ENCODE data around the gene SH3RF3. TPM values are rescaled to one million over a fixed set of nuclear protein-coding genes. Genes with fewer than 3 reads are reported as not detected.
A peak's percentile ranks its signal among the peaks of the same experiment; 100 is the strongest.

SH3RF3 gene
- polyA plus RNA-seq, 3 donors from 2014 or later, result not detected

GRCh38 chr2:109407276-109408042, 278.5 kb downstream of the SH3RF3 start:
- no peak for DNase-seq
- Mint-ChIP-seq H3K27ac (no peak overlapping the region), H3K4me3 (no peak overlapping the region), H3K27me3 (ENCODE audit: low read depth in 3 of 3) (peaks cover 0 to 1% (median 0%) of the 10 kb centered on the region in 3 donors), H3K4me1 (peaks cover 0 to 2% of the 10 kb centered on the region in 2 donors), H3K9me3 (no peaks in the 10 kb centered on the region), H3K36me3 (no peaks in the 10 kb centered on the region)

GRCh38 chr2:109408043-109408335, 279.0 kb downstream of the SH3RF3 start:
- no peaks in the 10 kb centered on the region for H3K9me3 Mint-ChIP-seq
- peaks cover 0 to 2% of the 10 kb centered on the region in 2 donors for H3K4me1 Mint-ChIP-seq
- no peak overlapping the region for H3K27ac Mint-ChIP-seq
- H3K27me3 Mint-ChIP-seq (ENCODE audit: low read depth in 3 of 3), result peaks cover 0 to 1% (median 0%) of the 10 kb centered on the region in 3 donors
- no peak overlapping the region for H3K4me3 Mint-ChIP-seq
- DNase-seq, result no peak
- no peaks in the 10 kb centered on the region for H3K36me3 Mint-ChIP-seq

GRCh38 chr2:109409321-109410038, 280.5 kb downstream of the SH3RF3 start:
- H3K4me3 Mint-ChIP-seq, result no peak overlapping the region
- DNase-seq, result no peak
- H3K36me3 Mint-ChIP-seq, result no peaks in the 10 kb centered on the region
- no peaks in the 10 kb centered on the region for H3K4me1 Mint-ChIP-seq
- H3K9me3 Mint-ChIP-seq, result no peaks in the 10 kb centered on the region
- H3K27me3 Mint-ChIP-seq (ENCODE audit: low read depth in 3 of 3), result peaks cover 0 to 4% (median 0%) of the 10 kb centered on the region in 3 donors
- H3K27ac Mint-ChIP-seq, result no peak overlapping the region

- Mint-ChIP-seq H3K27ac (no peak overlapping the region), H3K4me1 (no peaks in the 10 kb centered on the region), H3K36me3 (no peaks in the 10 kb centered on the region), H3K4me3 (no peak overlapping the region), H3K27me3 (ENCODE audit: low read depth in 3 of 3) (peaks cover 0 to 5% (median 0%) of the 10 kb centered on the region in 3 donors), H3K9me3 (no peaks in the 10 kb centered on the region)
- DNase-seq, result no peak
Observed at GRCh38 chr2:109410039-109410815, 281.2 kb downstream of the SH3RF3 start.

GRCh38 chr2:109411640-109412325, 282.8 kb downstream of the SH3RF3 start:
- no peak overlapping the region for H3K27ac Mint-ChIP-seq
- no peak overlapping the region for H3K4me3 Mint-ChIP-seq
- DNase-seq, result no peak
- no peaks in the 10 kb centered on the region for H3K4me1 Mint-ChIP-seq
- H3K27me3 Mint-ChIP-seq (ENCODE audit: low read depth in 3 of 3), result peaks cover 0 to 11% (median 0%) of the 10 kb centered on the region in 3 donors
- no peaks in the 10 kb centered on the region for H3K9me3 Mint-ChIP-seq
- H3K36me3 Mint-ChIP-seq, result no peaks in the 10 kb centered on the region

- H3K9me3 Mint-ChIP-seq, result no peaks in the 10 kb centered on the region
- peaks cover 0 to 11% (median 0%) of the 10 kb centered on the region in 3 donors for H3K27me3 Mint-ChIP-seq (ENCODE audit: low read depth in 3 of 3)
- H3K36me3 Mint-ChIP-seq, result no peaks in the 10 kb centered on the region
- H3K4me3 Mint-ChIP-seq, result no peak overlapping the region
- no peaks in the 10 kb centered on the region for H3K4me1 Mint-ChIP-seq
- peak overlapping the region in 1 of 6 donors; percentile 28 for H3K27ac Mint-ChIP-seq
- no peak for DNase-seq
Observed at GRCh38 chr2:109415581-109416013, 286.6 kb downstream of the SH3RF3 start.

- no peak for DNase-seq
- Mint-ChIP-seq H3K9me3 (no peaks in the 10 kb centered on the region), H3K4me1 (no peaks in the 10 kb centered on the region), H3K27ac (no peak overlapping the region), H3K4me3 (no peak overlapping the region), H3K27me3 (ENCODE audit: low read depth in 3 of 3) (peaks cover 0 to 11% (median 0%) of the 10 kb centered on the region in 3 donors), H3K36me3 (no peaks in the 10 kb centered on the region)
Observed at GRCh38 chr2:109417701-109418335, 288.8 kb downstream of the SH3RF3 start.

GRCh38 chr2:109418716-109419115, 289.7 kb downstream of the SH3RF3 start:
- Mint-ChIP-seq H3K27me3 (ENCODE audit: low read depth in 3 of 3) (peaks cover 0 to 7% (median 0%) of the 10 kb centered on the region in 3 donors), H3K4me3 (no peak overlapping the region), H3K36me3 (no peaks in the 10 kb centered on the region), H3K4me1 (no peaks in the 10 kb centered on the region), H3K27ac (peak overlapping the region in 1 of 6 donors; percentile 22), H3K9me3 (no peaks in the 10 kb centered on the region)
- DNase-seq, result no peak

- no peak overlapping the region for H3K4me3 Mint-ChIP-seq
- DNase-seq, result no peak
- H3K36me3 Mint-ChIP-seq, result no peaks in the 10 kb centered on the region
- H3K4me1 Mint-ChIP-seq, result no peaks in the 10 kb centered on the region
- no peaks in the 10 kb centered on the region for H3K9me3 Mint-ChIP-seq
- peaks cover 0 to 7% (median 0%) of the 10 kb centered on the region in 3 donors for H3K27me3 Mint-ChIP-seq (ENCODE audit: low read depth in 3 of 3)
- no peak overlapping the region for H3K27ac Mint-ChIP-seq
Observed at GRCh38 chr2:109419171-109419756, 290.3 kb downstream of the SH3RF3 start.

GRCh38 chr2:109419960-109420370, 291.0 kb downstream of the SH3RF3 start:
- H3K27ac Mint-ChIP-seq, result no peak overlapping the region
- H3K36me3 Mint-ChIP-seq, result no peaks in the 10 kb centered on the region
- peaks cover 0 to 6% (median 0%) of the 10 kb centered on the region in 3 donors for H3K27me3 Mint-ChIP-seq (ENCODE audit: low read depth in 3 of 3)
- no peaks in the 10 kb centered on the region for H3K9me3 Mint-ChIP-seq
- H3K4me1 Mint-ChIP-seq, result no peaks in the 10 kb centered on the region
- no peak overlapping the region for H3K4me3 Mint-ChIP-seq
- no peak for DNase-seq

- H3K27me3 Mint-ChIP-seq (ENCODE audit: low read depth in 3 of 3), result peaks cover 0 to under 1% (median 0%) of the 10 kb centered on the region in 3 donors
- no peaks in the 10 kb centered on the region for H3K36me3 Mint-ChIP-seq
- no peaks in the 10 kb centered on the region for H3K4me1 Mint-ChIP-seq
- H3K9me3 Mint-ChIP-seq, result no peaks in the 10 kb centered on the region
- DNase-seq, result no peak
- H3K27ac Mint-ChIP-seq, result no peak overlapping the region
- no peak overlapping the region for H3K4me3 Mint-ChIP-seq
Observed at GRCh38 chr2:109421101-109421500, 292.1 kb downstream of the SH3RF3 start.

GRCh38 chr2:109421642-109422041, 292.6 kb downstream of the SH3RF3 start:
- Mint-ChIP-seq H3K9me3 (no peaks in the 10 kb centered on the region), H3K4me1 (no peaks in the 10 kb centered on the region), H3K27me3 (ENCODE audit: low read depth in 3 of 3) (peaks cover 0 to 2% (median under 1%) of the 10 kb centered on the region in 3 donors), H3K36me3 (no peaks in the 10 kb centered on the region), H3K4me3 (no peak overlapping the region), H3K27ac (no peak overlapping the region)
- DNase-seq, result no peak
